Measurements from ENCODE around the gene RNASE9.

DNA sequence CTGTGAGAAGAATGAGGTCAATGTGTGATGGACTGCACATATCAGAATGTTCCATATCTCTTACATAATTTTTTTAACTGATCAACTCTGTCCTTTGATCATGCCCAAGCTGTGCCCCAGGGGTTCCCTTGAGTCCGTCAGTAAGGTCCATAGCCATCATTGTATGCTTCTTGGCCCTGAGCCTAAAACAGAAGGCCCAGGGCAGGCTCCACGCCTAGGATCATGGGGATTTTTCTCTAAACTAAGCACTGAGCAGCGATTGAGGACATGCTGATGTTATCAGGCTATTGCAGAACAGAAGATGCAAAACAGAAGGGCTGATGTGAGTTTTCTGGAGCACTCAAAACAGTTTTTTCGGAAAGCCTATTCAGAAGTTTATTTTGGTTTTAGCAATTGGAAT is 20.9 kb downstream of the RNASE9 start:
- TF ChIP-seq CTCF (IDR thresholded peaks at IDR 0.05) (no peak), POLR2A (IDR thresholded peaks at IDR 0.05) (no peak)
